Measurements from ENCODE around the gene RAB9A.
"Not testable (repeated sequence)": the region's sequence is repeated elsewhere in the genome, so short reads cannot be mapped to it uniquely, and the experiment has no call there.

The RAB9A gene

GRCh38 chrX:13688958-13689740 is at the start of gene RAB9A:
Gene RAB9A (plus strand): TSS chrX:13689128. CDS start chrX:13708747, 19,619 bp downstream.
- peak; percentile 93 for DNase-seq

GRCh38 chrX:13641684-13642083 is 47.2 kb upstream of the RAB9A start:
- peaks cover 13% of the 10 kb centered on the region for H3K9me3 ChIP-seq (ENCODE audit: severe bottlenecking)
- H3K36me3 ChIP-seq; H3K27ac ChIP-seq; H3K4me3 ChIP-seq (ENCODE audit: low read depth, low read length); DNase-seq: not testable (repeated sequence)
- H3K27me3 ChIP-seq (ENCODE audit: insufficient read depth, low read depth, severe bottlenecking), result peaks cover 60% of the 10 kb centered on the region

More at GRCh38 chrX:13688958-13689740, at the start of gene RAB9A:
- Histone ChIP-seq H3K9me3 (ENCODE audit: severe bottlenecking) (no peaks in the 10 kb centered on the region), H3K27me3 (ENCODE audit: insufficient read depth, low read depth, severe bottlenecking) (no peaks in the 10 kb centered on the region), H3K36me3 (peaks cover 3% of the 10 kb centered on the region; the same call in 1 of the 2 replicates), H3K27ac (peak within 1 kb of the TSS; percentile 84), H3K4me3 (ENCODE audit: low read depth, low read length) (peak within 1 kb of the TSS; percentile 65)
- TF ChIP-seq CTCF (IDR thresholded peaks at IDR 0.05; ENCODE audit: low read depth, low read length), result no peak

GRCh38 chrX:13645464-13646153 is 43.3 kb upstream of the RAB9A start:
- Histone ChIP-seq H3K27me3 (ENCODE audit: insufficient read depth, low read depth, severe bottlenecking) (peaks cover 30% of the 10 kb centered on the region), H3K9me3 (ENCODE audit: severe bottlenecking) (peaks cover 3% of the 10 kb centered on the region), H3K36me3 (no peaks in the 10 kb centered on the region), H3K4me3 (ENCODE audit: low read depth, low read length) (no peak overlapping the region), H3K27ac (no peak overlapping the region)
- DNase-seq, result no peak
- TF ChIP-seq CTCF (IDR thresholded peaks at IDR 0.05; ENCODE audit: low read depth, low read length), result no peak

GRCh38 chrX:13646154-13646549 is 42.8 kb upstream of the RAB9A start:
- no peak overlapping the region for H3K4me3 ChIP-seq (ENCODE audit: low read depth, low read length)
- no peak overlapping the region for H3K27ac ChIP-seq
- H3K36me3 ChIP-seq, result no peaks in the 10 kb centered on the region
- peaks cover 30% of the 10 kb centered on the region for H3K27me3 ChIP-seq (ENCODE audit: insufficient read depth, low read depth, severe bottlenecking)
- DNase-seq, result peak; percentile 73
- peak; percentile 86 for TF ChIP-seq CTCF (IDR thresholded peaks at IDR 0.05; ENCODE audit: low read depth, low read length)
- no peaks in the 10 kb centered on the region for H3K9me3 ChIP-seq (ENCODE audit: severe bottlenecking)

GRCh38 chrX:13647709-13648212 is 41.2 kb upstream of the RAB9A start:
- Histone ChIP-seq H3K27me3 (ENCODE audit: insufficient read depth, low read depth, severe bottlenecking) (peaks cover 32% of the 10 kb centered on the region), H3K36me3 (no peaks in the 10 kb centered on the region), H3K27ac (no peak overlapping the region), H3K4me3 (ENCODE audit: low read depth, low read length) (no peak overlapping the region), H3K9me3 (ENCODE audit: severe bottlenecking) (no peaks in the 10 kb centered on the region)
- no peak for DNase-seq
- no peak for TF ChIP-seq CTCF (IDR thresholded peaks at IDR 0.05; ENCODE audit: low read depth, low read length)

GRCh38 chrX:13648336-13648735 is 40.6 kb upstream of the RAB9A start:
- DNase-seq; H3K9me3 ChIP-seq (ENCODE audit: severe bottlenecking); H3K36me3 ChIP-seq; H3K27ac ChIP-seq; H3K4me3 ChIP-seq (ENCODE audit: low read depth, low read length): not testable (repeated sequence)
- peaks cover 27% of the 10 kb centered on the region for H3K27me3 ChIP-seq (ENCODE audit: insufficient read depth, low read depth, severe bottlenecking)
